ENCODE results near the gene HSD11B1. TPM values are rescaled to one million over a fixed set of nuclear protein-coding genes. Genes with fewer than 3 reads are reported as not detected.
A peak's percentile ranks its signal among the peaks of the same experiment; 100 is the strongest.
"Not testable (repeated sequence)": the region's sequence is repeated elsewhere in the genome, so short reads cannot be mapped to it uniquely, and the experiment has no call there.

The HSD11B1 gene
- total RNA-seq, 6 donors from 2014 or later = 3.1 to 25.8 (median 17.4) TPM

DNA sequence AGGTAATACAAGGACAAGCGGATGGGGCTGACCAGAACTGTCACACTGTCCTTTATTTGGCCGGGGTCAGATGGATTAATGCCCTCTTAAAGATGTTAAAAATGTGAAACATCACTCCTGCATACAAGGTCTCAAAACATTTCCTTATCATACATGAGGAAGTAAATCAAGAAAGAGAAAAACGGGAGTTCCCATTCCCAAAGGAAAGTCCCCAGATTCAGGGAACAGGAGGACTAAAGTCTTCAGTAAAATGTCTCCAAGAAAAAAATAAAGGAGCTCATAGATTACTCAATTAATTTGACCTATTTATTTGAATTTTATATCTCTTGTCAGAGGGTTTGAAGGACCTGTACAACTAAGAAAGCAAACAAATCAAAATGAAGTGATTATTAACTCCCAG lies 13.4 kb upstream of the HSD11B1 start:
- H3K4me3 ChIP-seq = no peak overlapping the region
- ATAC-seq (ENCODE audit: low FRiP score in 2 of 2) = no peak
- 41 to 59% methylated on average over 3 of the region's 3 CpGs for WGBS, 2 donors
- no peak overlapping the region for H3K27ac ChIP-seq
- H3K36me3 ChIP-seq = no peaks in the 10 kb centered on the region
- no peak for DNase-seq
- peaks cover 4 to 12% (median 7%) of the 10 kb centered on the region in 4 donors for H3K4me1 ChIP-seq
- no peak for TF ChIP-seq POLR2A (IDR thresholded peaks at IDR 0.05)
- no peak for TF ChIP-seq EP300 (IDR thresholded peaks at IDR 0.05)
- TF ChIP-seq POLR2AphosphoS5 (IDR thresholded peaks at IDR 0.05) = no peak
- no peaks in the 10 kb centered on the region for H3K9me3 ChIP-seq
- H3K27me3 ChIP-seq = no peaks in the 10 kb centered on the region

DNA sequence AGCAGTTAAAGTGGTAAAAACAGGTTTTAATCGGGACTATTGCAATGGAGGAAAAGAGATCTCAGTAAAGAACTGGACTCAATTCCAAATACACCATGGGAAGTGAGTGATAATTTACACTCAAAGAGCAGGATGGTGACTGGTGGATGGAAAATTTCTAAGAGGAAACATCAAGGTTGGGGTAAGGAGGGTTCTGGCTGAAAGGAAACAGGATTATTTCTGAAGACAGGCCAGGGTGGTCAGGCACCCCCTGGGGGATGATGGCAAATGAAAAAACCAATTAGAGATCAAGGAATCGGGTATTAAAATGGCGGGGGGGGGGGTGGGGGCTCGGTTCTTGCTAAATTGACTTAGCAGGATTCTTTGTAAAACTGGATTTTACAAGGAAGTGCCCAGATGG lies 12.3 kb upstream of the HSD11B1 start:
- TF ChIP-seq POLR2A (IDR thresholded peaks at IDR 0.05) (no peak), CTCF (IDR thresholded peaks at IDR 0.05) (no peak), POLR2AphosphoS5 (IDR thresholded peaks at IDR 0.05) (no peak), EP300 (IDR thresholded peaks at IDR 0.05) (no peak)
- Histone ChIP-seq H3K27me3 (no peaks in the 10 kb centered on the region), H3K4me1 (peaks cover 4 to 12% (median 8%) of the 10 kb centered on the region in 4 donors), H3K9me3 (no peaks in the 10 kb centered on the region), H3K27ac (peak overlapping the region in 1 of 4 donors; percentile 31), H3K4me3 (no peak overlapping the region), H3K36me3 (no peaks in the 10 kb centered on the region)
- ATAC-seq (ENCODE audit: low FRiP score in 2 of 2) = no peak
- WGBS, 2 donors = 50 to 62% methylated on average over 4 of the region's 4 CpGs
- no peak for DNase-seq

- Histone ChIP-seq H3K27ac (peak overlapping the region in 1 of 4 donors; percentile 31), H3K36me3 (no peaks in the 10 kb centered on the region), H3K9me3 (no peaks in the 10 kb centered on the region), H3K27me3 (no peaks in the 10 kb centered on the region), H3K4me3 (no peak overlapping the region), H3K4me1 (peaks cover 4 to 12% (median 10%) of the 10 kb centered on the region in 4 donors)
- WGBS, 2 donors = 1 to 5% methylated on average over 3 of the region's 3 CpGs
- TF ChIP-seq CTCF (IDR thresholded peaks at IDR 0.05) (peak; percentile 63 to 82 (median 74)), POLR2AphosphoS5 (IDR thresholded peaks at IDR 0.05) (no peak)
- ATAC-seq (ENCODE audit: low FRiP score in 2 of 2) = peak; percentile 60 to 89
- DNase-seq = peak in 1 of 2 donors; percentile 63
Observed at GRCh38 chr1:209692745-209693504, 11.7 kb upstream of the HSD11B1 start.

GRCh38 chr1:209696673-209697072 lies 8.0 kb upstream of the HSD11B1 start:
- ATAC-seq (ENCODE audit: low FRiP score in 2 of 2) (no peak), DNase-seq (no peak)
- Histone ChIP-seq H3K27ac (no peak overlapping the region), H3K9me3 (no peaks in the 10 kb centered on the region), H3K36me3 (no peaks in the 10 kb centered on the region), H3K4me1 (peaks cover 4 to 10% (median 7%) of the 10 kb centered on the region in 4 donors), H3K27me3 (no peaks in the 10 kb centered on the region), H3K4me3 (no peak overlapping the region)
- no peak for TF ChIP-seq POLR2A (IDR thresholded peaks at IDR 0.05)

DNA sequence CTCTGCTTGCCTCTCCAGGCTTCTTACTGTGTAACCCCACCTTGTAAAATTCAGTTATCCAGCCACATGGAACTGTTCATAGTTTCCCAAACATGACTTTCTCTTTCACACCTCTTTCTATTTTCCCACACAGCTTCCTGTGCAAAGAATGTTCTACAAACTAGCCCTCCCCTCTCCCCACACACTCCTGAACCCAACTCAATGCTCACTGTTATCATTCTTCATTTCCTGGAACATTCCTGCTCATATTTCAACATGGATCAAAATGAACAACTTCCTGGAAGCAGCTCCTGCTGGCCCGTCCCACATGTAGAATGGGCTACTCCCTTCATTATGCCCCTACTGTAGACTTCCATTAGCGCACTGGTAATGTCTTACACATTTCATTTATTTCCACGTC lies 7.5 kb upstream of the HSD11B1 start:
- no peak overlapping the region for H3K4me3 ChIP-seq
- no peaks in the 10 kb centered on the region for H3K36me3 ChIP-seq
- 76 to 81% methylated on average over 3 of the region's 3 CpGs for WGBS, 2 donors
- no peaks in the 10 kb centered on the region for H3K9me3 ChIP-seq
- peaks cover under 1 to 8% (median 6%) of the 10 kb centered on the region in 4 donors for H3K4me1 ChIP-seq
- no peak for TF ChIP-seq EP300 (IDR thresholded peaks at IDR 0.05)
- no peak for TF ChIP-seq CTCF (IDR thresholded peaks at IDR 0.05)
- no peak for TF ChIP-seq POLR2A (IDR thresholded peaks at IDR 0.05)
- no peak for TF ChIP-seq POLR2AphosphoS5 (IDR thresholded peaks at IDR 0.05)
- no peak for ATAC-seq (ENCODE audit: low FRiP score in 2 of 2)
- no peak overlapping the region for H3K27ac ChIP-seq
- no peaks in the 10 kb centered on the region for H3K27me3 ChIP-seq
- DNase-seq = no peak

DNA sequence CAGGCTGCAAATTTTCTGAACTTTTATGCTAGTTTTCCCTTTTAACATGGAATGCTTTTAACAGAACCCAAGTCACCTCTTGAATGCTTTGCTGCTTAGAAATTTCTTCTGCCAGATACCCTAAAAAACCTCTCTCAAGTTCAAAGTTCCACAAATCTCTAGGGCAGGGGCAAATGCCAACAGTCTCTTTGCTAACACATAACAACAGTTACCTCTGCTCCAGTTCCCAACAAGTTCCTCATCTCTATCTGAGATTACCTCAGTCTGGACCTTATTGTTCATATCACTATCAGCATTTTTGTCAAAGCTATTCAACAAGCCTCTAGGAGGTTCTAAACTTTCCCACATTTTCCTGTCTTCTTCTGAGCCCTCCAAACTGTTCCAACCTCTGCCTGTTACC lies 4.0 kb upstream of the HSD11B1 start:
- not testable (repeated sequence) for H3K4me3 ChIP-seq; H3K27ac ChIP-seq; ATAC-seq (ENCODE audit: low FRiP score in 2 of 2); H3K9me3 ChIP-seq; H3K27me3 ChIP-seq; H3K4me1 ChIP-seq; DNase-seq; H3K36me3 ChIP-seq

Data from upper lobe of left lung (tissue), 6 donors.